ENCODE results near the gene CD180.

The CD180 gene

GRCh38 chr5:67209141-67209771, 12.7 kb upstream of the CD180 start:
- no peak for DNase-seq

- DNase-seq: no peak
Measured at GRCh38 chr5:67208403-67208802, 11.8 kb upstream of the CD180 start.

GRCh38 chr5:67206929-67207328, 10.3 kb upstream of the CD180 start:
- no peak for DNase-seq

- no peak for DNase-seq
Measured at GRCh38 chr5:67206461-67206860, 9.9 kb upstream of the CD180 start.

DNA sequence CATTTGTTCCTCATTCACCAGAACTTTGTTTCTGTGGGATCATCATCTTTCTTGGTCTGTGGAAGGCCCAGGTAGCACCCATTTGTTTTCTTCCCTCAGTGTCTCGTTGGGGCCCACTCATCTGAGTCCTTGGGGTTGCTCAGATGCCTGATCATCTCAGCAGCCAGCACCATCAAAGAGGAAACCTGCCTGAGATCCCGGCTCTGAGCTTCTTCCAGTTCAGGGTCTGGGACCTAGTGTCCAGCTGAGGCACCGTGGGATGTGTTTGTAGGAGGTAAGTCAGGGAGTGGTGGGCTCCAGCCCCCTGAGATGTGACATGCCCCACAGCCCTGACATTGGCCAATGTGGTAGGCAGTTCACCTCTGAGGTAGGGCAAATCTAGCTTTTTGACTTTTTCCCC, 9.4 kb upstream of the CD180 start:
- DNase-seq: no peak

DNA sequence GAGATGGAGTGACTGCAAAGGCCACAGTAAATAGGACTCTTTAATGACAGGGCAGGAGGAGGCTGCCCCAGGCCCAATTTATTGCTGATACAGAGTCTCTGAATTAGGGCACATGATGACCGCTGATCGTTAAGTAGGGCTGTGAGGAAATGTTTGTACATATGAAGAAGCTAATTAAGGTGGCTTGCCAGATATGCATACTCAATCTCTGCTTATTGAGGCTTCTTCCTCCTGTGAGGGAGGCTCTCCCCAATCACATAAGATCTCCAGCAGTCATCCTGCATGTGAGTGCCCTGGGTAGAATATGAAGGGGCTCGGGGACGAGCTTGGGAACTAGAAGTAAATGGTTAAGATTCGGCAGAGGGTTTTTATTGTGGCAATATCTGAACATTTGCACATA, 8.2 kb upstream of the CD180 start:
- no peak for DNase-seq

DNA sequence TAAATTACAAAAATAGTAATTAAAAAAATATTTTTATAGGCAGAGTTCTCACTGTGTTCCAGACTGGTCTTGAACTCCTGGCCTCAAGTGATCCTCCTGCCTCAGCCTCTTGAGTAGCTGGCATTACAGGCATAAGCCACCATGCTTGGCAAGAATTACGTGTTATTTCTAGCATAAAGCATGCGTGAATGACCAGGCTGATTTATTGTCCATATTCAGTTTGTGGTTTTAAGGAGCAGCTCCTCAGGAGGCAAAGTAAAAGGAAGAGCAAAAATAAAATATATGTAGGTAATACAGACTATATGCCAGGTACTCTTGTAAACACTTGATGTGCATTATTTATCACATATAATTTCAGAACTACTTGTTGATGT, 7.1 kb upstream of the CD180 start:
- DNase-seq: no peak

DNA sequence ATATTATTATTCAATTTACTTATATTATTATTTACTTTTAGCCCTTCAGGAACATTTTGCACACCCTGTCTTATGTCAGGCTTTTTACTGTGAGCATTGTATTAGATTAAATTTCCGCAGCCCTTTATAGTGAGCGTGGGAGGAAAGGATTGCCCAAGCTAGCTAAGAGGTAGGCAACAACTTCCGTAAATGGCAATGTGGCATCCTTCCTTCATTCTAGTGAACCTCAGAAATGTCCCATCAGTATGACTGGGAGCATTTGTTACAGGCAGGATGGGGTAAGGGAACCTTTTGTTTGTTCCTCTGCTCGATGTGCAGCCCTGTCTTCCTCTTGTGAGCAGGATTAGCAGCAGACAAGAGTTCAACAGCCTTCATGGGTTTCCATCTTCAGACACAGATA, 6.2 kb upstream of the CD180 start:
- DNase-seq: no peak

DNA sequence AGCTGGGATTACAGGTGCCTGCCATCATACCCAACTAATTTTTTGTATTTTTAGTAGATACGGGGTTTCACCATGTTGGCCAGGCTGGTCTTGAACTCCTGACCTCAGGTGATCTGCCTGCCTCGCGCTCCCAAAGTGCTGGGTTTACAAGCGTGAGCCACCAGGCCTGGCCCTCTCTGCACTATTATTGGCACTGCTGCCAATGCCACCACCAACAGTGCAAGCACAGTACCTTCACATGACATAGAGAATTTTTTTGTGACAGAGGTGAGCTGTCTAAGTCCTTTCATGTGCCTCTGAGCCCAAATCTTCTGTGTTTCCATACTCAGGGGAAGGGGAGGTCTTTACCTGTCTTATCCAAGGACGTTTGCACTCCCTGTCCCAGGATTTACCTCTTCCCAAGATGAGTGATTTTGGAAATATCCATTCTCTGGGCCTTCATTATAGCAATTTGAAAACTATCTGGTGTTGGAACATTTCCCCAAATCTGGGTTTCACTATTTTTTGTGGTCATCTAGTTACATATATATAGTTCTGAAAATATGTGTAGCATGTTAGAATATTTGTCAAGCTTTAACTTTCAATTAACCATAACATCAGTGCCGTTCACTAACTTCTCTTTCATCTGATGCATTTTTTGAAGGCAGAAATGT, 5.4 kb upstream of the CD180 start:
- DNase-seq: no peak

GRCh38 chr5:67200809-67201562, 4.4 kb upstream of the CD180 start:
- DNase-seq: no peak

DNA sequence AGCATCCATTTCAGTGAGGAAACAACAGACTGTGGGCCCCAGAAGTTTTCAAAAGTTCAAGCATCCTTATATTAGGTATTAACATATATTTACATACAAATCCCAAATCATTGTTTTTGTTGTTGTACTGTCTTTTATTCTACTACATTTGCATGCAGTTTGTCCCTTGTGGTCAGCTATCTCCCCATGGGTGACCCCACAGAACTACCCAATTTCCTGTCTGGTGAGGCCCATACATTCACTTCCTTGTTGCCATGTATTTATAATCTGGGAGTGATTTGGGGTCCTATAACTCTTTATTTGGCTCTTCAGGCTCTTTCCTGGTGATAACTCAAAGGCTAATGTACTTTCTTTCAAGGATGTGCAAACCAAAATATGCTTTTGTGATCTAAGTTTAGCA, 3.3 kb upstream of the CD180 start:
- no peak for DNase-seq

DNA sequence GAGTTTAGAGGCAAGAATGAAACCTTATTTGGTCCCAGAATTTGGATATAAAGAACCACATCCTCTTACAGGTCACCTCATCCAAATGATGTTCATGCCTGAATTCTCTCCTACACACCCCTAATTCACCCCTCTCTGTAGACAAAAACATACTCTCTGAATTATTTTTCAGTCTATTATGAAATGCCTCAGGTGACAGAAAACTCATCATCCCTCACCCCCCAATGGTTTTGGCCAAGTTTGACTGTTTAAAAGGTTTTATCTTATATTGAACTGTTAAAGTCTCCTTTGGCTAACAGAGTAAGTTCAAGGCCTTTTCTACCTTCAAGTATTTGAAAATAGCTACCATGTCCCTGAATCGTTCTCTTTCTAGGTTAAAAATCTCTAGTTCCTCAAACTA, 2.3 kb upstream of the CD180 start:
- DNase-seq: no peak

GRCh38 chr5:67197536-67197935, 937 bp upstream of the CD180 start:
- no peak for DNase-seq

DNA sequence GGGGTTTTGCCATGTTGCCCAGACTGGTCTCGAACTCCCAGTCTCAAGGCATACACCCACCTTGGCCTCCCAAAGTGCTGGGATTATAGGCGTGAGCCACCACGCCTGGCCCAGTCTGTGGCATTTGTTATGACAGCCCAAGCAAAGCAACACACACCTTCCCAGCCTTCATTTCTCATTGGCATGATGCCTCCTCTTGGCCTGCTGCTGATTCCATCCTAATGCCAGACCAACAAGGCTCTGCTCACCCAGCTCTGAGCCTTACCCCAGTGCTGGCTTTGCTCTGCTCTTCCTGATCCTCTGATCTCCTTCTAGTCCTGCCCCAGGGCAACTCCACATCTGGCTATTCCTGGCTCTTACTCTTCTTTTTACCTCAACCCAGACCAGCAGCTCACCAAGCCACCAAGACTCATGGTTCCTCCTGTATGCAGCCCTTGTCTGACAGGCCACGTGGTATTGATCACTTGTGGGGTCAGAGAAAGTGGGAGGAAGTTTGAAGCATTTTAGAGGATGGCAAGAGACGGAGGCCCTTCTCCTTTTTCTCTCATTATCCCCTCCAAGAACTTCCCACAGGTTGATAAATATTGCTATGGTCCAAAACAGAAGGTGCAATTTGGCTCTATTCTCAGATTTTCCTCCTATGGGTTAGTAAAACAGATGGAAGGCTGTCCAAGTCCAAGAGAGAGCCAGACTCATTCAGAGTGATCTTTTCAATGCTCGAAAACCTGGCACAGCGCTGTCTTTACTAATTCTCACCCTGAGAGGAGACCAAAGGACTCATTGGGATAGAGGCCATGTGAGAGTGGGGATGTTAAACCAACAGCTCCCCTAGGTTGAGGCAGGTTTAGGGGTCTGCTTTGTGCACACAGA, 958 bp downstream of the CD180 start:
- no peak for DNase-seq

DNA sequence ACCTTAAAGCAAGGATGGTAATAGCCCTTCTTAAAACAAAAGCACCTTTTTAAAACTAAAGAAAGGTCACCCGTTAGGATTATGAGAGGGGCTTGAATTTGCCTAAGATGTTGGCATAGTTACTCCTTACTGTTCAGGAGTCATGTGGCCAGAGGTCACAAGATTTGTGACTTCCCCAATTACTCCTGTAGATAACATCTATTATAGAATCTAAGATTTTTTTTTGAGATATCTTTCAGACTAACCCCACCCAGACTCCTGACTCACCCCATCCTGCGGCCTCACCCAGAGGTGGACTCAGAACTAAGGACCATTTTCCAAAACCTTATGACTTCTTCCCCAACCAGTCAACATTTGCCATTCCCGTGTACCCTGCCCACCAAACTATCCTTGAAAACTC, 2.4 kb downstream of the CD180 start:
- DNase-seq: no peak

- no peak for DNase-seq
Measured at GRCh38 chr5:67193439-67193807, 3.2 kb downstream of the CD180 start.

GRCh38 chr5:67192719-67193438, 3.7 kb downstream of the CD180 start:
- DNase-seq: no peak

- no peak for DNase-seq
Measured at GRCh38 chr5:67190861-67191260, 5.7 kb downstream of the CD180 start.

DNA sequence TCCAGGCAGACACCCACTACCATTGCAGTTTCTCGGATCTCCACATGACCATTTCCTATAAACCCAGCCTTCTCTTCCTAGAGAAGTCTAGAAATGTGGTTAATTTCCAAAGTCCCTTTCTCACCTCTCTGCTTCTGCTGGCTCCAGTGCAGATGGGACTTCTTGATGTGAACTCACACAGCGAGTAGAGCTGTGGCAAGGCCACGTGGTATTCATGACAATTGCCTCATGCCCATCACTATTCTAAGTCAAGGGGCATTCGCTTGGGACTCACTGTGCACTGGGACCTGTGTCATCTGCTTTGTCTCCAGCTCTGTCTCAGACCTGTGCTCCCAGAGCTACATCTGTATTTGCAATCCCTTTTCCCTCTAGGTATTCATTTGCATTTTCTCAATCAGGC, 6.2 kb downstream of the CD180 start:
- DNase-seq: no peak

- DNase-seq: no peak
Measured at GRCh38 chr5:67189931-67190330, 6.7 kb downstream of the CD180 start.

- no peak for DNase-seq
Measured at GRCh38 chr5:67189079-67189354, 7.6 kb downstream of the CD180 start.

DNA sequence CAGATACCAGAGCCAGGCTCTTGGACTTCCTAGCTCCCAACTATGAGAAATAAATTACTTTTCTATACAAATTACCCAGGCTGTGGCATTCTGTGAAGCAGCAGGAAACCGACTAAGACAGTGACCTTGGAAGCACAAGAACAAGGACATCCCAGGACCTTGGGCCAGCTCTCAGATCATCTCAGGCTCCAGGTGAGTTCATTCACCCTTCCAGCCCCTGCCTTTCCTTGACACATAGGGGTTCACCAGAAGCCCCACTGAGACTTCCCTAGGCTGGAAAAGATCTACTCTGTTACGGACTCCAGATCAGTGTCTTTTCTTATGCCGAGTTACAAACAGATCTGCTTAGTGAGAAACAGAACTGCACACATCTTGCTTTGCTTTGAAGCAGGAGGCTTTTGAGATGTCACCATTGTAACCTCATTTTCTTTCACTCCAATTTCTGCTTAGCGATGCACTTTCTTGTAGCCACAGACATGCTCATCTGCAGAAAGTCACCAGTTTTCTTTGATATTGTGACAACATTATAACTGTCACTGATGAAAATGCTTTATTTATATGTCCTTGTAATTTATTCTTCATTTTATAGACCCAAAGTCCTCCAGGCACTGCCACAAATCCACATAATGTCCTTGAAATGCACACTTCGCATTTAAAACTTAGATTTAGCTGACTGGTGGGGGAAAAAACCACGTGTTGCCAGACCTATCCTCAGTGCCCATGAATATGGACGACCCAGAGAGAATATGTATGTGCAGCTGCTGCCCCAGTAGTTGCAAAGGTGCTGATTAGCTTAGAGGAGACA, 8.1 kb downstream of the CD180 start:
- no peak for DNase-seq

Data from GF-D8 (cell line).